Measurements from ENCODE around the gene USH2A. TPM values are rescaled to one million over a fixed set of nuclear protein-coding genes. Genes with fewer than 3 reads are reported as not detected.

Gene USH2A
- total RNA-seq = under 1 TPM in 2 of 3 donors, not detected in 1; 0.03 to 0.17 TPM
- long read RNA-seq, donor 1 = 0 reads
- long read RNA-seq, donor 2 = 0 reads

GRCh38 chr1:216422821-216423520, at the start of gene USH2A:
TSS of gene USH2A (minus strand) at chr1:216423448. CDS start at chr1:216422336, 1,112 bp downstream.
- no peak for DNase-seq
- Histone ChIP-seq H3K4me1 (ENCODE audit: low read depth) (no peaks in the 10 kb centered on the region), H3K4me3 (no peak within 1 kb of the TSS), H3K36me3 (ENCODE audit: low read depth) (no peaks in the 10 kb centered on the region), H3K9me3 (no peaks in the 10 kb centered on the region)
- ATAC-seq = no peak
- TF ChIP-seq CTCF (IDR thresholded peaks at IDR 0.05) = no peak
- intact Hi-C loops (cut with DNase I, micrococcal nuclease) = no loop called here

- ATAC-seq = no peak
- Histone ChIP-seq H3K4me3 (no peak overlapping the region), H3K36me3 (ENCODE audit: low read depth) (no peaks in the 10 kb centered on the region), H3K4me1 (ENCODE audit: low read depth) (no peaks in the 10 kb centered on the region), H3K9me3 (no peaks in the 10 kb centered on the region)
- no peak for TF ChIP-seq CTCF (IDR thresholded peaks at IDR 0.05)
- no peak for DNase-seq
- intact Hi-C loops (cut with DNase I, micrococcal nuclease) = no loop called here
Observed at GRCh38 chr1:216466162-216466801, 43.0 kb upstream of the USH2A start.

- no peak overlapping the region for H3K4me3 ChIP-seq
- DNase-seq (no peak), ATAC-seq (no peak)
- no peaks in the 10 kb centered on the region for H3K36me3 ChIP-seq (ENCODE audit: low read depth)
- intact Hi-C loops (cut with DNase I, micrococcal nuclease) = no loop called here
- no peaks in the 10 kb centered on the region for H3K4me1 ChIP-seq (ENCODE audit: low read depth)
- H3K9me3 ChIP-seq = no peaks in the 10 kb centered on the region
- TF ChIP-seq CTCF (IDR thresholded peaks at IDR 0.05) = no peak
Observed at GRCh38 chr1:216464489-216464888, 41.2 kb upstream of the USH2A start.

GRCh38 chr1:216462066-216462775, 39.0 kb upstream of the USH2A start:
- Histone ChIP-seq H3K9me3 (no peaks in the 10 kb centered on the region), H3K4me3 (no peak overlapping the region), H3K4me1 (ENCODE audit: low read depth) (no peaks in the 10 kb centered on the region), H3K36me3 (ENCODE audit: low read depth) (no peaks in the 10 kb centered on the region)
- TF ChIP-seq CTCF (IDR thresholded peaks at IDR 0.05) = no peak
- no peak for ATAC-seq
- intact Hi-C loops (cut with DNase I, micrococcal nuclease) = no loop called here
- DNase-seq = no peak

- Histone ChIP-seq H3K4me3 (no peak overlapping the region), H3K36me3 (ENCODE audit: low read depth) (no peaks in the 10 kb centered on the region), H3K4me1 (ENCODE audit: low read depth) (no peaks in the 10 kb centered on the region), H3K9me3 (no peaks in the 10 kb centered on the region)
- DNase-seq = no peak
- intact Hi-C loops (cut with DNase I, micrococcal nuclease) = no loop called here
- TF ChIP-seq CTCF (IDR thresholded peaks at IDR 0.05) = no peak
- no peak for ATAC-seq
Observed at GRCh38 chr1:216461466-216461865, 38.2 kb upstream of the USH2A start.
